GM12892 (cell line): Measurements from ENCODE around the gene TLK2.

Experiments used
- POLR2A ChIP-seq: IDR thresholded peaks from 2 replicates; pipeline ENCODE4 v1.6.1; 2011; ENCODE audit warnings: low read depth, low read length, control low read depth
- POLR2AphosphoS5 ChIP-seq: IDR thresholded peaks from 2 replicates; pipeline ENCODE4 v1.6.1; 2011; ENCODE audit warnings: low read depth, low read length, control low read depth
- TAF1 ChIP-seq: IDR thresholded peaks from 2 replicates; pipeline ENCODE4 v1.6.1; 2011; ENCODE audit warnings: low read depth, mild to moderate bottlenecking, control low read depth, low read length, borderline replicate concordance

DNA sequence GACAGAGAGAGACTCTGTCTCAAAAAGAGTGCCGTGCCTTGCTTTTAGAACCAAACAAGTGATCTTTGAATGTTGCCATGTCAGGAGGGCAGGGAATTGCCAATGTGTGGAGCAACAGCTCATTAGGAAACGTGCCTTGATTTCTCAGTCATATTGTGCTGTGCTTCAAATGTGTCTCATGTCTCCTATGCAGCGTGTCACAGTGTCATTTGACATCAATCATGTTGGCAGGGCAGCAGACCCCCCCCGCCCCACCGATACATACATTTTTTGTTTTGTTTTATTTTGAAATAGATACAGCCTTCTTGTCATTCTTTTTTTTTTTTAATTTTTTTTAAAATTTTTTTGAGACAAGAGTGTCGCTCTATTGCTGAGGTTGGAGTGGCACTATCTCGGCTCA lies 170.9 kb downstream of the TLK2 start:
- TF ChIP-seq POLR2AphosphoS5 (no peak), TAF1 (no peak), POLR2A (no peak)
